ENCODE data around the gene HAL.

DNA sequence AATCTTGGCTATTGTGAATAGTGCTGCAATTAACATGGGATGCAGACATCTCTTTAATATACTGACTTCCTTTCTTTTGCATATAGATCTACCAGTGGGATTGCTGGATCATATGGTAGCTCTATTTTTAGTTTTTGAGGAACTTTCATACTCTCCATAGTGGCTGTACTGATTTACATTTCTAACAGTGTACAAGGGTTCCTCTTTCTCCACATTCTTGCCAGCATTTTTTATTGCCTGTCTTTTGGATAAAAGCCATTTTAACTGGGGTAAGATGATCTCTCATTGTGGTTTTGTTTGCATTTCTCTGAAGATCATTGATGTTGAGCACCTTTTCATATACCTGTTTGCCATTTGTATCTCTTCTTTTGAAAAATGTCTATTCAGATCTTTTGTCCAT lies 44.6 kb downstream of the HAL start:
- no peak for TF ChIP-seq TFE3 (CRISPR knock-in tag; IDR thresholded peaks at IDR 0.05)
- TF ChIP-seq FOXA3 (CRISPR knock-in tag; IDR thresholded peaks at IDR 0.05): no peak
- TF ChIP-seq TRIM24 (CRISPR knock-in tag; IDR thresholded peaks at IDR 0.05): no peak
- no peak for TF ChIP-seq ZEB1 (IDR thresholded peaks at IDR 0.05; ENCODE audit: insufficient replicate concordance, low read depth)
- TF ChIP-seq, protein P1, sequence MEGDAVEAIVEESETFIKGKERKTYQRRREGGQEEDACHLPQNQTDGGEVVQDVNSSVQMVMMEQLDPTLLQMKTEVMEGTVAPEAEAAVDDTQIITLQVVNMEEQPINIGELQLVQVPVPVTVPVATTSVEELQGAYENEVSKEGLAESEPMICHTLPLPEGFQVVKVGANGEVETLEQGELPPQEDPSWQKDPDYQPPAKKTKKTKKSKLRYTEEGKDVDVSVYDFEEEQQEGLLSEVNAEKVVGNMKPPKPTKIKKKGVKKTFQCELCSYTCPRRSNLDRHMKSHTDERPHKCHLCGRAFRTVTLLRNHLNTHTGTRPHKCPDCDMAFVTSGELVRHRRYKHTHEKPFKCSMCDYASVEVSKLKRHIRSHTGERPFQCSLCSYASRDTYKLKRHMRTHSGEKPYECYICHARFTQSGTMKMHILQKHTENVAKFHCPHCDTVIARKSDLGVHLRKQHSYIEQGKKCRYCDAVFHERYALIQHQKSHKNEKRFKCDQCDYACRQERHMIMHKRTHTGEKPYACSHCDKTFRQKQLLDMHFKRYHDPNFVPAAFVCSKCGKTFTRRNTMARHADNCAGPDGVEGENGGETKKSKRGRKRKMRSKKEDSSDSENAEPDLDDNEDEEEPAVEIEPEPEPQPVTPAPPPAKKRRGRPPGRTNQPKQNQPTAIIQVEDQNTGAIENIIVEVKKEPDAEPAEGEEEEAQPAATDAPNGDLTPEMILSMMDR (CRISPR knock-in tag; IDR thresholded peaks at IDR 0.05): no peak
- no peak for TF ChIP-seq SUZ12 (IDR thresholded peaks at IDR 0.05; ENCODE audit: low read depth, low read length)
- no peak for TF ChIP-seq POLR2AphosphoS5 (IDR thresholded peaks at IDR 0.05; ENCODE audit: low read depth, low read length)
- no peak for TF ChIP-seq ZNF230 (CRISPR knock-in tag; IDR thresholded peaks at IDR 0.05)
- no peak for TF ChIP-seq EP300 (IDR thresholded peaks at IDR 0.05; ENCODE audit: low read depth in 2 of 2, low read length in 2 of 2)
- TF ChIP-seq EP300 (CRISPR knock-in tag; IDR thresholded peaks at IDR 0.05; ENCODE audit: borderline replicate concordance): no peak
